ENCODE measurements around the gene CCDC69.

GRCh38 chr5:151238303-151238741 lies 14.4 kb upstream of the CCDC69 start:
- TF ChIP-seq CTCF (IDR thresholded peaks at IDR 0.05) (no peak), ZFX (IDR thresholded peaks at IDR 0.05; ENCODE audit: borderline replicate concordance) (no peak)

Data from 22Rv1 (cell line).